NCI-H128 (cell line): ENCODE results near the gene RPL6.
"Not testable (repeated sequence)": the region's sequence is repeated elsewhere in the genome, so short reads cannot be mapped to it uniquely, and the experiment has no call there.

Source experiments
- DNase-seq: peaks from one replicate; lab custom pipeline; 2025; ENCODE audit not compliant: unreplicated experiment; lab: John Stamatoyannopoulos, UW

The RPL6 gene

DNA sequence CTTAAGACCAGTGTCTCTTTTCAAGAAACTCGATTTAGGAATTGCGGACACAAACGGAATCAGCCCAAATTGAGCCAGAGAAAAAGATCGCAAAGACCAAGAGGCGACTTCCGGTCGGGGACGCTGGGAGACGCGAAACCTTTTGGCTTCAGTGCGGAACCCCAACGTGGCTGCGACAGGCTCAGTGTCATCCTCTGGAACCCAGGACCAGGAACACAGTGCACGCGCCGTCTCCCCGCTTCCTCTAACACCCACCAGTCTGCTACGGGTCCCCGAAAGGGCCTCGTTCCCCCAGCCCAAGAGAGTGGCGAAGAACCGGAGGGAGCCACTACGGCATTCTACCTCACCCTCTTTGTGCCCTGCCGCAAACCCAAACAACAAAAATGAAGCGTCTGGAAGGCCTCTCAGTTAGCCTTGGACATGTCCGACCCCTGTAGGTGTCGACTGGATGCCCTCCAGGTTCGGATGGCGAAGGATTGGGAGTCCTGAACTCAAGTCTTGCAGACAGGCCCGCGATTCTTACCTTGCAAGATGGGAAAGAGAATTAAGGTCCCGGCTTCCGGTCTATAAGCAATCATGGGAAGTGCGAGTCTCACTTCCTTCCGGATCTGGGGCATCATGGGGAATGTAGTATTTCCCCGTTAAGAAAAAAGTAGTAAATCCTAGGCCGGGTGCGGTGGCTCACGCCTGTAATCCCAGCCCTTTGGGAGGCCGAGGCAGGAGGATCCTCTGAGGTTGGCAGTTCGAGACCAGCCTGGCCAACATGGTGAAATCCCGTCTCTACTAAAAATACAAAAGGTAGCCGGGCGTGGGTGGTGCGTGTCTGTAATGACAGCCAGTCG is at the start of gene RPL6:
RPL6 (minus strand) TSS at position 542 of the 842 bp plus-strand sequence. CDS start 949 bp downstream, outside the sequence.
- peak; percentile 75 for DNase-seq

DNA sequence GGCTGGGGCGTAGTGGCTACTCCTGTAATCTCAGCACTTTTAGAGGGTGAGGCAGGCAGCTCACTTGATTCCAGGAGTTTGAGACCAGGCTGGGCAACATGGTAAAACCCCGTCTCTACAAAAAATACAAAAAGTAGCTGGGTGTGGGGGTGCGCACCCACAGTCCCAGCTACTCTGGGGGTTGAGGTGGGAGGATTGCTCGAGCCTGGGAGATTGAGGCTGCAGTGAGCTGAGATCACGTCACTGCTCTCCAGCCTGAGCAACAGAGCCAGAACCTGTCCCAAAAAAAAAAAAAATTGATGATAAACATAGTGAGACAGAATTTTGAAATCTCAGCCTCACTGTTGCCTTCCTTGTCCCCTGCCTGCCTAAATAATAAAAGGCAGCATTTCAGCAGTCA is 49.3 kb upstream of the RPL6 start:
- no peak for DNase-seq

DNA sequence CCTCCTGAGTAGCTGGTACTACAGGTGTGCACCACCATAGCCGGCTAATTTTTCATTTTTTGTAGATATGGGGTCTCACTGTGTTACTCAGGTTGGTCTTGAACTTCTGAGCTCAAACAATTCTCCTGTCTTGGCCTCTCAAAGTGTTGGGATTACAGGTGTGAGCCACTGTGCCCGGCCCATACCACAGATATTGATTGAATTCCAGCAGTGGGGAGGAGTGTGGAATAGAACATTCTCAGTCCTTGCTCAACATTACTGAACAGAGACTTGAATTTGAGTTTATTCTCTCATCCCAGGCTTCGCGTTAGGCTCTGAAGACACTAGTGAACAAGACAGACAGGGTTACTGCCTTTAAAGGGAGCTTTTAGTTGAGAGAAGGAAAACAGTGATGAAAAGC is 48.9 kb upstream of the RPL6 start:
- no peak for DNase-seq

DNA sequence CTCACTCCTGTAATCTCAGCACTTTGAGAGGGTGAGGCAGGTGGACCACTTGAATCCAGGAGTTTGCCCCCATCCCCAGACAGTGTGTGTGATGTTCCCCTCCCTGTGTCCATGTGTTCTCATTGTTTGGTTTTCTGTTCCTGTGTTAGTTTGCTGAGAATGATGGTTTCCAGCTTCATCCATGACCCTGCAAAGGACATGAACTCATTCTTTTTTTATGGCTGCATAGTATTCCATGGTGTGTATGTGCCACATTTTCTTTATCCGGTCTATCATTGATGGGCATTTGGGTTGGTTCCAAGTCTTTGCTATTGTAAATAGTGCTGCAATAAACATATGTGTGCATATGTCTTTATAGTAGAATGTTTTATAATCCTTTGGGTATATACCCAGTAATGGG is 47.7 kb upstream of the RPL6 start:
- not testable (repeated sequence) for DNase-seq

DNA sequence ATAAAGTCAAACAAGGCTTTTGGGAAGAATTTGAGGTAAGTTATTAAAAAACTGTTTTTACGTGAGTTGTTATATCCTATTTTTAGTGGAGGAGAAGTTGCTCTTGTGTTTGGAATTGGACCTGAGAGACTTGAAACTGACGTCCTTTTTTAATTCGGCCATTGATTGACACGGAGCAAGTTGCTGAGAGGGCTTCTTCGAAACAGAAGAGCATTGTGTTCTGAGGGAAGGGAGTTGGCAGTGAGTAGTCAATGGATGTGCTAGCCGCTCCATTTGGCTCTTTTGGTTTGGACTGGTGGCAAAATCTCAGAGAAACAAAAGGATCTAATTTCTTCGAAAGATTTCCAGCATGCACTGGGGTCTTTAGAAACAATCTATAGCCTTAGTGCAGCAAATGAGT is 46.6 kb upstream of the RPL6 start:
- no peak for DNase-seq

DNA sequence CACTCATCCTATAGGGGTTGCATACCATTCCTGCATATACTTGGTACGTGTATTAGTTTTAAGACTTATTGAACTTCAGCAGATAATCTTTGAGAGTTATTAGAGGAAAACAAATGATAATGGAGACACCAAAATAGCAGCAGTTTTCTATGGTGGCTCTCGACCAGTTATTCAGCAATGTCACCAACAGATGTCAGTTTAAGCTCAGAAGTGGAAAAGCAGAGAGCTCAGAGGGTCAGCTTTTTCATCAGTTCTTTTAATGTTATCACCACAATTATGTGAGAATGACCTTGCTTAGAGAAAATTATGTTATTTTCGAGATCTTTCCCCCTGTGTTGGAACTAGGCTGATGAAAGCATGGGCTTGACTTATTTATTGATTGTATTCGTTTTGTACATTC is 41.3 kb upstream of the RPL6 start:
- DNase-seq: no peak

DNA sequence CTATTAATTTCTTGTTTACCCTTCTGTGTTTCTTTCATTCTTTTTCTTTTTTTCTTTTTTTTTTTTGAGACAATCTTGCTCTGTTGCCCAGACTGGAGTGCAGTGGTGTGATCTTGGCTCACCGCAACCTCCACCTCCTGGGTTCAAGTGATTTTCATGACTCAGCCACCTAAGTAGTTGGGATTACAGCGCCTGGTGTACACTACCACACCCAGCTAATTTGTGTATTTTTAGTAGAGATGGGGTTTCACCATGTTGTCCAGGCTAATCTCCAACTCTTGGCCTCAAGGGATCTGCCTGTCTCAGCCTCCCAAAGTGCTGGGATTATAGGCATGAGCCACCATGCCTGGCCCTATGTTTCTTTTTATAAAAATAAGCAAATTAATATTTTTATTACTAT is 38.8 kb upstream of the RPL6 start:
- not testable (repeated sequence) for DNase-seq

DNA sequence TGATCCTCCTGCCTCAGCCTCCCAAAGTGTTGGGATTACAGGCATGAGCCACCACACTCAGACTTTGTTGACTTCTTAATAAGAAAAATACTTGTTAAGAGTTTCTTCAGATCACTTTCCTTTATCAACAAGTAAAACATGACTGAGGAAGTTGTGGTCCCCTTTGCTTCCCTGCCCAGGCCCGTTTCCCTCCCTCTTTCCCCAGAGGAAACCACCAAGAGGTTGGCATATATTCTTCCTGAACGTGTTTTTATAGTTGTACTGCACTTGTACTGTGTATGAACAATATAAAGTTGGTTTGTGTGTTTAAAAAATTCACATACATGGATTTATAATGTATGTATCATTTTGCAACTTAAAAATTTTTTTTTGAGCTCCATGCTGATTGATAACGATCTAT is 37.7 kb upstream of the RPL6 start:
- DNase-seq: no peak

DNA sequence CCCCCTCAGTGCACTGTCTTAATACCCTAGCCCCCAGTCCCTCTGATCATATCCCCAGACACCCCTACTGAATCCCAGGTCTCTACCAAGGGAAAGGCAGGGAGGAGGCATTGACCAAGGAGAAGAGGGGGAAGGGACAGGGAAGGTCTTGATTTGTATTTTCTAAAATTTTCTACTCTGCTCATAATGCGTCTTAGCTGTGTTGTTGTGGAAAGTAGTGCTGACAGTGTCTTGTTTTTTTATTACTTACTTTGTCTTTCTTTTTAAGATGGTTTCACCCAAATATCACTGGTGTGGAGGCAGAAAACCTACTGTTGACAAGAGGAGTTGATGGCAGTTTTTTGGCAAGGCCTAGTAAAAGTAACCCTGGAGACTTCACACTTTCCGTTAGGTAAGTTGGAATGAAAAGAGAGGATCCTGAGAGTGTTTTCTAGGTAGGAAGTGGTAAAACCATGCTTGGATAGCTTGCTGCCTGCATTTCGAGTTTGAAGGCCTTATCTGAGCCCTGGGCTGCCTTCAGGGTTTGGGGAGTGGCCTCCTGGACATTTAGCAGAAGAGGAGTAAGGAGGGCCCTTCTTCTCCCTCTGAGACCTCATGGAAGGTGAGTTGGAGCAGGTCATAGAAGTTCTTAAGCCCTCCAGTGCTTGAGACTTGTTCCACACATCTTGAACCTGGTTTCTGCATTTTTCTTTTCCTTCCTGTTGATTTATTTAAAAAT is 36.8 kb upstream of the RPL6 start:
- DNase-seq: no peak

DNA sequence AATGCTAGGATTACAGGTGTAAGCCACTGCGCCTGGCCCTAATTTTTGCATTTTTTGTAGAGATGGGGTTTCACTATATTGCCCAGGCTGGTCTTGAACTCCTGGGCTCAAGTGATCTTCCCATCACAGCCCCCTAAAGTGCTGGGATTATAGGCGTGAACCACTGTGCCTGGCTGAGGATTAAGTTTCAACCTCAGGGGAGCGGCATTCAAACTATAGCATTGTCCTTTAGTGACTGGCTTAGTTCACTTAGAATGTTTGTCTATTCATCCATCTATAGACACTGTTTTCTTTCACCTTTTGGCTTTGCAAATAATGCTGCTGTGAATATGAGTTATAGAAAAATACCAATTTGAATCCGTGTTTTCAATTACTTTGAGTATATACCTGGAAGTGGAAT is 34.5 kb upstream of the RPL6 start:
- no peak for DNase-seq

DNA sequence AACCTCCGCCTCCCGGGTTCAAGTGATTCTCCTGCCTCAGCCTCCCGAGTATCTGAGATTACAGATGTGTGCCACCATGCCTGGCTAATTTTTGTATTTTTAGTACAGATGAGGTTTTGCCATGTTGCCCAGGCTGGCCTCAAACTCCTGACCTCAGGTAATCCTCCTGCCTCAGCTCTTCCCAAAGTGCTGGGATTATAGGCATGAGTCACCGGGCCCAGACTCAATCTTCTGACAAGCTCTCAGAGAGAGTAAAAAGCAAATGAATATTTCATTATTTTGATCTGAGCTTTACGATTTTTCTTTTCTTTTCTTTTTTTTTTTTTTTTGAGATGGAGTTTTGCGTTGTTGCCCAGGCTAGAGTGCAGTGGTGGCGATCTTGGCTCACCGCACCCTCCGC is 31.2 kb upstream of the RPL6 start:
- DNase-seq: not testable (repeated sequence)

DNA sequence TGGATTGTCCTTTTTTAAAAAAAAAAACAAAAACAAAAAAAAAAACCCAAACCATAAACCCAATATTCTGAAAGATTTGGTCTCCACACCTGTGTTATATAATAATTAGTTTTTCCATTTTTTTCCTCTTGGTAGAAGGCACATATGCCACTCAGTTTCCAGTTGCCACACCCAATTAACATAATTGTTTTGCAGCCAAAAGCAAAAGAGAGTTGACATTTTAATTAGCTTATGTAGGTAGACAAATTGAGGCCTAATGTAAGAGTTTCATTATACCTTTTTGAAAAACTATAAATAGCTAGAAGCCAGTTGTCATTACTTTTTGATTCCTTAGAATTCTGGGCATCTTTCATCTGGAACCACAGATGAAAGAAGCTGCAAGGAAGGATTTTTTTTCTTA is 30.4 kb upstream of the RPL6 start:
- no peak for DNase-seq

DNA sequence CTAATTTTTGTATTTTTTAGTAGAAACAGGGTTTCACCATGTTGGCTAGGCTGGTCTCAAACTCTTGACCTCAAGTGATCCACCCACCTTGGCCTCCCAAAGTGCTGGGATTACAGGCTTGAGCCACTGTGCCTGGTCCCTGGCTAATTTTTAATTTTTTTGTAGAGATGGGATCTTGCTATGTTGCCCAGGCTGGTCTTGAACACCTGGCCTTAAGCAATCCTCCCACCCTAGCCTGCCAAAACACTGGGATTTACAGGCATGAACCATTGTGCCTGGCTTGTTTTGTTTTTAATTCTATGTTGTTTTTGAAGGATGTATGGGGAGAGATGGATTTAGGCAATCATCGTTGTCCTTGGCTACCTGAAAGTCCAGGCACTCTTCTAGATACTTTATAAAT is 29.2 kb upstream of the RPL6 start:
- DNase-seq: not testable (repeated sequence)

DNA sequence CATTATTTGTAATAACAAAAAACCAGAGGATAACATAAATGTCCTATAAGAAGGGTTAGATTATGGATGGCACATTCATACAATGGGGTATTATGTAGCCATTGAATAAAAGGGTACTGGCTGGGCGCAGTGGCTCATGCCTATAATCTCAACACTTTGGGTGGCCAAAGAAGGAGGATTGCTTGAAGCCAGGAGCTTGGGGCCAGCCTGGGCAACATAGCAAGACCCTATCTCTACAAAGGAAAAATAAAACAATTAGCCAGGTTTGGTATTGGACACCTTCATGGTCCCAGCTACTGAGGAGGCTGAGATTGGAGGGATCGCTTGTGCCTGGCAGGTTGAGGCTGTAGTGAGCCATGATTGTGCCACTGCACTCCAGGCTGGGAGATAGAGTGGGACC is 24.1 kb upstream of the RPL6 start:
- DNase-seq: no peak

DNA sequence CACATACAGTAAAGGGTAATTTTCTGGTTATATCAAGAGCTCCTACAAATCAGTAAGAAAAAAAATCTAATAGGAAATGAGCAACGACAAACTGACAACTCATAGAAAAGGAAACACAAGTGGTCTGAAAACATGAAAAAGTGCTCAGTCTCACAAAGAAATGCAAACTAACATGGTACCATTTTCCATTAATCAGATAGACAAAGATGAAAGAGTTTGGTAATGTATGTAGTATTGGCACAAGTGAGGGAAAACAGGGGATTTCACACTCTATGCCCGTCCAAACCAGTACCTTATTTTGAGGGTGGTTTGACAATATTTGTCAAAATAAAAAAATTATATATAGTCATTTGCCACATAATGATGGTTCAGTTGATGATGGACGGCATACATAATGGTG is 22.6 kb upstream of the RPL6 start:
- DNase-seq: no peak

DNA sequence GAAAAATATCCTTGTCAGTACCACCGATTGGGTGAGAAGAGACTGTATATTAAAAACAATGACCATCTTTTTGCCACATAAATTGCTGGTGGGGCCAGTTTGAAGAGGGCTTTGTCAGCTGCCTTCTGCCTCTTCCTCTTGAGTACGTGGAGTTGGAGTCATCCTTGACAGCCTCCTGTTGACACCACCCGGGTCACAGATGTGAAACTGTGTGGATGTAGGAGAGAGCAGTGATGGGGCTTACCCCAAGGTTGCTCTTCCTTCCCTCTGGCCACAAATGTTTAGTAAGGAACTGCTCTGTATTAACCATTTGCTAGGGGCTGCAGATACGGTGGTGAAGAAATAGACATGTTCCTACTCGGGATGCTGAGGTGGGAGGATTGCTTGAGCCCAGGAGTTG is 21.5 kb upstream of the RPL6 start:
- DNase-seq: no peak

DNA sequence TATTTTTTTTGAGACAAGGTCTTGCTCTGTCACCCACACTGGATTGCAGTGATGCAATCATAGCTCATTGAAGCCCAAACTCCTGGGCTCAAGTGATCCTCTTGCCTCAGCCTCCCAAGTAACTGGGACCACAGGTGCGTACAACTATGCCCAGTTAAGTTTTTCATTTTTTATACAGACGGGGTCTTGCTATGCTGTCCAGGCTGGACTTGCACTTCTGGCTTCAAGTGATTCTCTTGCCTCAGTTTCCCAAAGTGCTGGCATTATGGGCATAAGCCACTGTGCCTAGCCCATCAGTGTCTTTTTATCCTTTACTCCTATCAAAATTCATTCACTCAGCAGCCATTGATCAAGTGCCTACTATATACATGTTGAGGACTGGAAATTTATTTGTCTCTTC is 18.4 kb upstream of the RPL6 start:
- DNase-seq: no peak

DNA sequence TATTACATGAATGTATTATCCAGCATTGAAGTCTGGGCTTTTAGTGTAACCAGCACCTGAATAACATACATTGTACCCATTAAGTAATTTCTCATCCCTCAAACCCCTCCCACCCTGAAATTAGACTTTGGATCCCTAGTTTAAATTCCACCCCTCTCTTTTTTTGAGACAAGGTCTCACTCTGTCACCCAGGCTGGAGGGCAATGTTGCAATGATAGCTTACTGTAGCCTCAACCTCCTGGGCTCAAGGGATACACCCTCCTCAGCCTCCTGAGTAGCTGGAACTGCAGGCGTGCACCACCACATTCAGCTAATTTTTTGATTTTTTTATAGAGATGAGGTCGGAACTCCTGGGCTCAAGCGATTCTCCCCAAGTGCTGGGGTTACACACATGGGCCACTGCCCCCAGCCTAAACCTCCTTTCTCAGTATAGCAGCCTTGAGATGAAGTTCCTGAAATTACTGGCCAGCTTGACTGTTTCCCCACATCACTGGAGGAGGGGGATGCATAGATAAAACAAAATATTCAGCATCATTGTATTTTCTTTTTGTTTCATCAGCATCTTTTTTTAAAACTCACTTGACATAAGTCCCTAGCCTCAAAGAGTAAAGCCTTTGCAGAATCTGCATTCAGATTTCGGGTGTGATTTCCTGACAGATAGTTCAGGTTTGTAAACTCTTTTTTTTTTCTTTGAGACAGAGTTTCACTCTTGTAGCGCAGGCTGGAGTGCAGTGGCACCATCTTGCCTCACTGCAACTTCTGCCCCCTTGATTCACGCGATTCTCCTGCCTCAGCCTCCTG is 16.4 kb upstream of the RPL6 start:
- DNase-seq: no peak

DNA sequence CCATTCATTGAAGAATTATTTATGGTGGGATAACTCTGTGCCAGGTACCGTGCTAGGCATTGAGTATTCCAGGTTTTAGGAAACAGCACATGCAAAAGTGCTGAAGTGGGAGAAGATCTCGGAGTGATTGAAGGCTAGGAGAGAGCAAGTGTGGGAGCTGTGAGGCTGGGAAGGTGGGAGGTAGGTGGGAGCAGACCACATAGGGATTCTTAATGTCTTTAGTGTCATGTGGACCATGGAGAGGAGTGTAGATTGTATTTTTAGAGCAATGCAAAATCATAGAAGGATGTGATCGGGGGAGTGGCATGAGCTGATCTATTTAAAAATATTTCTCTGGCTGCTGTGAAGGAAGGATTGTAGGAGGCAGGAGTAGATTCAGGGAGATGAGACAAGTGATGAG is 14.7 kb upstream of the RPL6 start:
- DNase-seq: no peak

DNA sequence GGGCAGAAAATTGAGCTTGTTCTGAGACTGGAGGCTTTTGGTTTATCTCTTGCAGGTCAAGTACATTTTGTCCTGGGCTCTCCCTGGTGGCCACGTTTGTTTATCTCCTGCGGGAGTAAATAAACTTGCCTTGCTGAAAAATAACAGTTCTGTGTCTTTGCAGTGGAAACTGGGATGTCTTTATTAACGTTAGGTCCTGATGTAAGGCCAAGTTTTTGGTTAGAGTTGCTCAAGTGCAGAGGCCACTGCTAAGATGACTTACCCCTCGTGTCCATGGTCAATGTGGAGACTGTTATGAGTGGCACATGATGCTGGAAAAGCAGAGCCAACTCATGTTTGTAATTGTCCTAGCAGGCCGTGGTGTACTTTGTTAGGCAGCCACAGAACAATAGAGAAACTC is 13.1 kb upstream of the RPL6 start:
- DNase-seq: no peak

DNA sequence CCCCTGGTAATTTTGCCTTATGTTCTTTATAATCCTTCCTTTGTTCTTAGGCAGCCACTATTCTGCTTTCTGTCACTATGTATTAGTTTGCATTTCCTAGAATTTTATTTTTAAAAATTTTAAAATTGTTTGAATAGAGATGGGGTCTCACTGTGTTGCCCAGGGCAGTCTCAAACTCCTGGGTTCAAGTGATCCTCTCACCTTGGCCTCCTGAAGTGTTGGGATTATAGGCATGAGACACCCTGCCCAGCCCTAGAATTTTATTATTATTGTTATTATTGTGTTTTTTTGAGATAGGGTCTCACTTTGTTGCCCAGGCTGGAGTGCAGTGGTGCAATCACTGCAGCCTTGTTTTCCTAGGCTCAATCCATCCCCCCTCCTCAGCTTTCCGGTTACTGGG is 12.0 kb upstream of the RPL6 start:
- DNase-seq: no peak

DNA sequence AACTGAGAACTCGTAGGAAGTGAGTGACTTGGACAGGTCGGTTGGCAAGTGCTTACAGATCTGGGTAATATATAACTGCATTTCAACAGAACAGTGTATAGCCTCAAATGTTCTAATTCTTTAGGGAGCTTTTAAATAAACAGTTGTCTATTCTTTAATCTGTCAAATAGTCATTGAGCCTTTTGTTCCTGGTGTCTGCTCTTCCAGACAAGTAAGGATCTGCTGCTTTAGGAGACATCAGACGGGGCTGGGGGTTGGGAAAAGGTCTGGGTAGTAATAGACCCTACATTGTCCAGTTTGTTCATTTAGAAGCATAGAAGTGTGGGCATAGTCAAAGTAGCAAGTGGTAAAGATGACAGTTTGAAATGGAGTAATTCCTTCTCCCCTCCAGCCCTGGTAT is 11.3 kb upstream of the RPL6 start:
- DNase-seq: no peak
